SK-N-SH (cell line): ENCODE data around the gene ANKMY1.

ENCODE experiments used
- CHD2 ChIP-seq: fragments of 150-350 bp; IDR thresholded peaks from 2 replicates; pipeline ENCODE4 v1.6.1; 2018; ENCODE audit warnings: low read length; ENCODE audit not compliant: partially characterized antibody
- JUND ChIP-seq: IDR thresholded peaks from 2 replicates; pipeline ENCODE4 v1.4.0; 2012
- RAD21 ChIP-seq: IDR thresholded peaks from 2 replicates; pipeline ENCODE4 v1.6.1; 2012; ENCODE audit warnings: mild to moderate bottlenecking, low read length
- RFX5 ChIP-seq: IDR thresholded peaks from 2 replicates; pipeline ENCODE4 v1.6.1; 2012; ENCODE audit warnings: mild to moderate bottlenecking, improper control_type of control experiment, low read length
- TAF1 ChIP-seq: IDR thresholded peaks from 2 replicates; pipeline ENCODE4 v1.6.1; 2012; ENCODE audit warnings: low read depth, mild to moderate bottlenecking, low read length, moderate library complexity, borderline replicate concordance
- YY1 ChIP-seq: IDR thresholded peaks from 2 replicates; pipeline ENCODE4 v1.4.0; 2012; ENCODE audit warnings: low read depth, mild to moderate bottlenecking
- TF ChIP-seq, protein P1 (sequence below): fragments of 200-600 bp; sonication (generic); IDR thresholded peaks from 2 replicates; pipeline ENCODE4 v1.6.1; 2017; ENCODE audit warnings: antibody characterized with exemption, mild to moderate bottlenecking, moderate library complexity
- TF ChIP-seq, protein P2 (sequence below): IDR thresholded peaks from 2 replicates; pipeline ENCODE4 v1.4.0; 2012; ENCODE audit warnings: low read depth, borderline replicate concordance
- TF ChIP-seq, protein P3 (sequence below): fragments of 150-350 bp; IDR thresholded peaks from 2 replicates; pipeline ENCODE4 v1.6.1; 2016; ENCODE audit warnings: mild to moderate bottlenecking, low read depth, low read length

DNA sequence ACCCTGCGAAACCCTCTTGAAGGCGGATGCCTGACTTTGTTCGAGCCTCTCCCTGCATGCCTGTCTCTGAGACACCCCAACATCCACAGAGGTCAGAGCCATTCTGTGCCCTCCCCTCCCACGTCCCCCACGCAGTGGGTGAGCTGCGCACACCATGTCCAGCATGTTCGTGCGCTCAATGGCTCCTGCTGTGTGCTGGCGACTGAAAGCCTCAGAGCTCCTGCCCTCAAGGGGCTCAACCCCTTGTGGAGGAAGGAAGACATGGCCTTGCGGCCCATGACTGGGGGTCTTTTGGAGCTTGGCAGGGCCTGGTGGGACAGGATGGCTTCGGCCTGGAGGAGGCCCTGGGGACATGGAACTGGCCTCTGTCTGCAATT is 45.7 kb downstream of the ANKMY1 start:
- TF ChIP-seq, protein P1, sequence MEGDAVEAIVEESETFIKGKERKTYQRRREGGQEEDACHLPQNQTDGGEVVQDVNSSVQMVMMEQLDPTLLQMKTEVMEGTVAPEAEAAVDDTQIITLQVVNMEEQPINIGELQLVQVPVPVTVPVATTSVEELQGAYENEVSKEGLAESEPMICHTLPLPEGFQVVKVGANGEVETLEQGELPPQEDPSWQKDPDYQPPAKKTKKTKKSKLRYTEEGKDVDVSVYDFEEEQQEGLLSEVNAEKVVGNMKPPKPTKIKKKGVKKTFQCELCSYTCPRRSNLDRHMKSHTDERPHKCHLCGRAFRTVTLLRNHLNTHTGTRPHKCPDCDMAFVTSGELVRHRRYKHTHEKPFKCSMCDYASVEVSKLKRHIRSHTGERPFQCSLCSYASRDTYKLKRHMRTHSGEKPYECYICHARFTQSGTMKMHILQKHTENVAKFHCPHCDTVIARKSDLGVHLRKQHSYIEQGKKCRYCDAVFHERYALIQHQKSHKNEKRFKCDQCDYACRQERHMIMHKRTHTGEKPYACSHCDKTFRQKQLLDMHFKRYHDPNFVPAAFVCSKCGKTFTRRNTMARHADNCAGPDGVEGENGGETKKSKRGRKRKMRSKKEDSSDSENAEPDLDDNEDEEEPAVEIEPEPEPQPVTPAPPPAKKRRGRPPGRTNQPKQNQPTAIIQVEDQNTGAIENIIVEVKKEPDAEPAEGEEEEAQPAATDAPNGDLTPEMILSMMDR, result no peak
- TF ChIP-seq RFX5 (no peak), JUND (no peak), RAD21 (no peak), CHD2 (no peak), YY1 (no peak), TAF1 (no peak)
- TF ChIP-seq, protein P2, sequence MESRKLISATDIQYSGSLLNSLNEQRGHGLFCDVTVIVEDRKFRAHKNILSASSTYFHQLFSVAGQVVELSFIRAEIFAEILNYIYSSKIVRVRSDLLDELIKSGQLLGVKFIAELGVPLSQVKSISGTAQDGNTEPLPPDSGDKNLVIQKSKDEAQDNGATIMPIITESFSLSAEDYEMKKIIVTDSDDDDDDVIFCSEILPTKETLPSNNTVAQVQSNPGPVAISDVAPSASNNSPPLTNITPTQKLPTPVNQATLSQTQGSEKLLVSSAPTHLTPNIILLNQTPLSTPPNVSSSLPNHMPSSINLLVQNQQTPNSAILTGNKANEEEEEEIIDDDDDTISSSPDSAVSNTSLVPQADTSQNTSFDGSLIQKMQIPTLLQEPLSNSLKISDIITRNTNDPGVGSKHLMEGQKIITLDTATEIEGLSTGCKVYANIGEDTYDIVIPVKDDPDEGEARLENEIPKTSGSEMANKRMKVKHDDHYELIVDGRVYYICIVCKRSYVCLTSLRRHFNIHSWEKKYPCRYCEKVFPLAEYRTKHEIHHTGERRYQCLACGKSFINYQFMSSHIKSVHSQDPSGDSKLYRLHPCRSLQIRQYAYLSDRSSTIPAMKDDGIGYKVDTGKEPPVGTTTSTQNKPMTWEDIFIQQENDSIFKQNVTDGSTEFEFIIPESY, result no peak
- TF ChIP-seq, protein P3, sequence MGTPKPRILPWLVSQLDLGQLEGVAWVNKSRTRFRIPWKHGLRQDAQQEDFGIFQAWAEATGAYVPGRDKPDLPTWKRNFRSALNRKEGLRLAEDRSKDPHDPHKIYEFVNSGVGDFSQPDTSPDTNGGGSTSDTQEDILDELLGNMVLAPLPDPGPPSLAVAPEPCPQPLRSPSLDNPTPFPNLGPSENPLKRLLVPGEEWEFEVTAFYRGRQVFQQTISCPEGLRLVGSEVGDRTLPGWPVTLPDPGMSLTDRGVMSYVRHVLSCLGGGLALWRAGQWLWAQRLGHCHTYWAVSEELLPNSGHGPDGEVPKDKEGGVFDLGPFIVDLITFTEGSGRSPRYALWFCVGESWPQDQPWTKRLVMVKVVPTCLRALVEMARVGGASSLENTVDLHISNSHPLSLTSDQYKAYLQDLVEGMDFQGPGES, result no peak
